Spleen (tissue), 11 donors: ENCODE measurements around the gene TMIGD2. TPM values are rescaled to one million over a fixed set of nuclear protein-coding genes. Genes with fewer than 3 reads are reported as not detected.
A peak's percentile ranks its signal among the peaks of the same experiment; 100 is the strongest.
"Not testable (repeated sequence)": the region's sequence is repeated elsewhere in the genome, so short reads cannot be mapped to it uniquely, and the experiment has no call there.

Experiments used
- DNase-seq: peaks from one replicate; pipeline ENCODE4 v3.0.0-alpha.2; 2020
- H3K27ac ChIP-seq, 8 donors: fragments of 200-600 bp; sonication (generic) in 7 of 8; 1 replicate in 4 of 8; 2 replicates in 4 of 8; pipeline versions ENCODE4 v1.5.0 to v1.8.0; 2016 to 2021; ENCODE audit warnings: inconsistent platforms in 4 of 8, mild to moderate bottlenecking in 4 of 8, moderate library complexity in 1 of 8
- H3K27me3 ChIP-seq, 7 donors: fragments of 200-600 bp; sonication (generic) in 6 of 7; replicated peaks in 1 of 7; 1 replicate in 4 of 7; 2 replicates in 3 of 7; pipeline versions ENCODE4 v1.5.0 to v1.8.0; 2016 to 2021; ENCODE audit warnings: inconsistent platforms in 3 of 7, mild to moderate bottlenecking in 1 of 7
- H3K36me3 ChIP-seq, 6 donors: fragments of 200-600 bp; sonication (generic) in 5 of 6; 1 replicate in 4 of 6; 2 replicates in 2 of 6; pipeline versions ENCODE4 v1.5.0 to v1.8.0; 2016 to 2021; ENCODE audit warnings: inconsistent platforms in 2 of 6
- H3K4me1 ChIP-seq, 6 donors: fragments of 200-600 bp; sonication (generic) in 5 of 6; 1 replicate in 3 of 6; 2 replicates in 3 of 6; pipeline versions ENCODE4 v1.5.0 to v1.8.0; 2016 to 2021; ENCODE audit warnings: inconsistent platforms in 3 of 6
- H3K4me3 ChIP-seq, 8 donors: fragments of 200-600 bp; sonication (generic) in 7 of 8; 1 replicate in 4 of 8; 2 replicates in 4 of 8; pipeline versions ENCODE4 v1.5.0 to v1.8.0; 2016 to 2021; ENCODE audit warnings: inconsistent platforms in 4 of 8, mild to moderate bottlenecking in 4 of 8, moderate library complexity in 2 of 8
- H3K9me3 ChIP-seq, 8 donors: fragments of 200-600 bp; sonication (generic) in 7 of 8; 1 replicate in 4 of 8; 2 replicates in 4 of 8; pipeline versions ENCODE4 v1.5.0 to v1.8.0; 2016 to 2021; ENCODE audit warnings: inconsistent platforms in 4 of 8
- CTCF ChIP-seq, 11 experiments: fragments of 200-600 bp in 7 of 11; fragments of 450-650 bp in 4 of 11; sonication (generic) in 4 of 11; IDR thresholded peaks in 8 of 11; conservative IDR thresholded peaks in 3 of 11; 1 replicate in 7 of 11; 2 replicates in 4 of 11; pipeline versions ENCODE4 v1.4.0 to v1.8.0; 2016 to 2021; ENCODE audit warnings: antibody characterized with exemption in 11 of 11, inconsistent platforms in 4 of 11, mild to moderate bottlenecking in 1 of 11
- POLR2A ChIP-seq, 3 donors: fragments of 450-650 bp; IDR thresholded peaks; one replicate each; pipeline ENCODE4 v1.5.1; 2017; ENCODE audit warnings: antibody characterized with exemption in 3 of 3, mild to moderate bottlenecking in 1 of 3
- POLR2AphosphoS5 ChIP-seq, 3 donors: sonication (generic); formaldehyde crosslinking; IDR thresholded peaks; one replicate each; pipeline ENCODE4 v1.5.1; 2017; ENCODE audit warnings: antibody characterized with exemption in 3 of 3
- WGBS, 5 donors: extraction: QIAGEN DNeasy Blood & Tissue Kit in 3 of 5; methylation state at CpG; one replicate each; pipeline versions ENCODE4 v1.1.5 to v1.1.7; 2013 to 2018; 5-methylcytosine and 5-hydroxymethylcytosine counted together
- intact Hi-C: fragments of 100-400 bp; cut with DNase I; formaldehyde crosslinking; loops from one replicate; pipeline ENCODE4 v1.15.0; 2023; ENCODE audit warnings: low total_unique reads
- polyA plus RNA-seq, 3 donors: library from polyadenylated mRNA; stranded (reverse); fragments of 200-250 nt; gene quantifications; one replicate each; pipeline ENCODE4 v1.2.1, GENCODE V29; 2013
- total RNA-seq, 7 donors: library from RNA; depleted of rRNA in 3 of 7; stranded (reverse); fragments of >200 nt in 3 of 7; fragmentation: NEBNext Ultra II Directional in 4 of 7; extraction: Animal tissue kit (Norgen Biotek cat#: 25700) in 4 of 7; gene quantifications; one replicate each; pipeline versions ENCODE4 v1.1.0 to v1.2.1, GENCODE V29; 2016 to 2021
- donor health status: healthy with polysubstance abuse.
- donor health status: DM: no; HTN: no; CAD: no; lungs with moderate emphysema.
- donor health status: DM: no; HTN: no; CAD: no.
- donor health status: Bipolar disorder and iron deficiency.
- donor health status: healthy.
- donor health status: DM: no; HTN: no; CAD: no.
- donor health status: DM: yes; HTN: yes; CAD: no.

Gene TMIGD2
- total and polyA plus RNA-seq, 10 donors, result 1.6 to 6.1 (median 4.2) TPM

- Histone ChIP-seq H3K4me3 (no peak overlapping the region), H3K36me3 (no peaks in the 10 kb centered on the region), H3K9me3 (no peaks in the 10 kb centered on the region), H3K27me3 (peaks cover 0 to 38% (median 11%) of the 10 kb centered on the region in 7 donors), H3K4me1 (peaks cover 3 to 30% (median 25%) of the 10 kb centered on the region in 6 donors), H3K27ac (no peak overlapping the region)
- TF ChIP-seq POLR2AphosphoS5 (IDR thresholded peaks at IDR 0.05) (no peak), CTCF (IDR thresholded peaks at IDR 0.05 in 8 of 11, conservative IDR thresholded peaks at IDR 0.05 in 3 of 11) (no peak), POLR2A (IDR thresholded peaks at IDR 0.05) (no peak)
- intact Hi-C loops, result no loop called here
- no peak for DNase-seq
- 95 to 98% (median 97%) methylated on average over 15 to 19 of the region's 19 CpGs for WGBS, 5 donors
Observed at GRCh38 chr19:4329858-4330257, 27.7 kb upstream of the TMIGD2 start.

DNA sequence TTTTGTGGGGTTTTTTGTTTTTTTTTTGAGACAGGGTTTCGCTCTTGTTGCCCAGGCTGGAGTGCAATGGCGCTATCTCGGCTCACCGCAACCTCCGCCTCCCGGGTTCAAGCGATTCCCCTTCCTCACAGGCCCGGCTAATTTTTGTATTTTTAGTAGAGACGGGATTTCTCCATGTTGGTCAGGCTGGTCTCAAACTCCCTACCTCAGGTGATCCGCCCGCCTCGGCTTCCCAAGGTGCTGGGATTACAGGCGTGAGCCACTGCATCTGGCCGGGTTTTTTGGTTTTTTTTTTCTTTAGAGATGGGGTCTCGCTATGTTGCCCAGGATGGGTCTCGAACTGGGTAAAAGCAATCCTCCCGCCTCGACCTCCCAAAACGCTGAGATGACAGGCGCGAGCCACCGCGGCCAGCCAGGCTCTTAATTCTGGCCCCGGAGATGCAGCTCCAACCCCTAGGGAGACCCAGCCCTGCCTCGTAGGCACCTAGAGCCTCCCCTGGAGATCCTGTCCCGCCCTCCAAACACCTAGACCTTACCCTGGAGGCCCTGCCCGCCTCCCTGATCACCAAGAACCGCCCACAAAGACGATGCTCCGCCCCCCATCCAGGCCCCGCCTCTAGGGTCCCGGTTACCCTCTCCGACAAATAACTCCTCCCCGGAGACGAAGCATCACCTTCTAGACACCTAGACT lies 26.9 kb upstream of the TMIGD2 start:
- peak overlapping the region; percentile 9 to 66 (median 42) for H3K4me3 ChIP-seq
- H3K4me1 ChIP-seq, result peaks cover 3 to 30% (median 25%) of the 10 kb centered on the region in 6 donors
- DNase-seq, result peak; percentile 80
- 30 to 71% (median 46%) methylated on average over 32 to 35 of the region's 35 CpGs for WGBS, 5 donors
- intact Hi-C loops, H3K36me3 ChIP-seq, H3K9me3 ChIP-seq: not testable (repeated sequence)
- peaks cover 0 to 38% (median 11%) of the 10 kb centered on the region in 7 donors for H3K27me3 ChIP-seq
- peak overlapping the region in 3 of 8 donors; percentile 44 to 55 (median 53) for H3K27ac ChIP-seq

DNA sequence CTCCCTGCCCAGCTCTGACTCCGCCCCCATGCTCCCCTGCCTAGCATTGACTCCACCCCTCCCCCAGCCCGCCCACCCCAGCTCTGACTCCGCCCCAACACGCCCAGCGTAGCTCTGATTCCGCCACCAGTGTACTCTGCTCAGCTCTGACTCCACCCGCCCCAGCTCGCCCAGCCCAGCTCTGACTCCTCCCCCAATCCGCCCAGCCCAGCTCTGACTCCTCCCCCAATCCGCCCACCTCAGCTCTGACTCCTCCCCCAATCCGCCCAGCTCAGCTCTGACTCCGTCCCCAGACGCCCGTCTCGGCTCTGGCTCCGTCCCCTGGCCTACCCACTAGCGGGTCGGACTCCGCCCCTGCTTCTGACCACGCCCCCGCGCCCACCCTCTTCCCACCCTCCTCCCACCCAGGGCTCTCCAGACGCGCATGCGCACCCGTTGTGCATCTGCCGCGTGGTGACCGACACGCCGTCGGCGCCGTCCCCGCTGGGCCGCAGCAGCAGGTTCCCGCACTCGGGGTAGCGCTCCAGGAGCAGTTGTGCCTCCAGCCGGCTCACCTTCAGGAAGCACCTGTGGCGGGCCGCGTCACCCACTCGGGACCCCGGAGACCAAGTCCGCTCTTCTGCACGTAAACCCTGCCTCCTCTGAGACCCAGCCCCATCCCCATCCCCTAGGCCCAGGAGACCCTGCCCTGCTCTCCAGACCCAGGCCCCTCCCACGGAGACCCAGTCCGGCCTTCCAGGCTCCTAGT lies 26.2 kb upstream of the TMIGD2 start:
- Histone ChIP-seq H3K4me3 (peak overlapping the region; percentile 9 to 66 (median 42)), H3K4me1 (peaks cover 3 to 30% (median 25%) of the 10 kb centered on the region in 6 donors), H3K27ac (peak overlapping the region in 4 of 8 donors; percentile 44 to 58 (median 50)), H3K9me3 (no peaks in the 10 kb centered on the region), H3K36me3 (no peaks in the 10 kb centered on the region), H3K27me3 (peaks cover 0 to 38% (median 11%) of the 10 kb centered on the region in 7 donors)
- no peak for TF ChIP-seq CTCF (IDR thresholded peaks at IDR 0.05 in 8 of 11, conservative IDR thresholded peaks at IDR 0.05 in 3 of 11)
- peak; percentile 77 to 86 (median 83) for TF ChIP-seq POLR2AphosphoS5 (IDR thresholded peaks at IDR 0.05)
- 1 to 2% (median 2%) methylated on average over 34 to 49 of the region's 49 CpGs for WGBS, 5 donors
- intact Hi-C loops, result no loop called here
- peak; percentile 98 for DNase-seq

- H3K36me3 ChIP-seq, result no peaks in the 10 kb centered on the region
- peaks cover 0 to 38% (median 11%) of the 10 kb centered on the region in 7 donors for H3K27me3 ChIP-seq
- intact Hi-C loops, result no loop called here
- DNase-seq, result no peak
- H3K4me3 ChIP-seq, result peak overlapping the region; percentile 7 to 66 (median 33)
- H3K4me1 ChIP-seq, result peaks cover 3 to 30% (median 25%) of the 10 kb centered on the region in 6 donors
- 5 to 31% (median 15%) methylated on average over 11 to 13 of the region's 13 CpGs for WGBS, 5 donors
- peak overlapping the region in 3 of 8 donors; percentile 46 to 58 (median 54) for H3K27ac ChIP-seq
- no peak for TF ChIP-seq CTCF (IDR thresholded peaks at IDR 0.05 in 8 of 11, conservative IDR thresholded peaks at IDR 0.05 in 3 of 11)
- TF ChIP-seq POLR2A (IDR thresholded peaks at IDR 0.05), result no peak
- peaks cover 0 to under 1% (median 0%) of the 10 kb centered on the region in 8 donors for H3K9me3 ChIP-seq
Observed at GRCh38 chr19:4327877-4328242, 25.7 kb upstream of the TMIGD2 start.
